HG03135 (cell line): Measurements from ENCODE around the gene ATP11B.

ENCODE experiments used
- ATAC-seq: cut with Tn5 transposase; IDR thresholded peaks from one replicate; pipeline ENCODE4 v1.9.1; 2021; ENCODE audit warnings: mild to moderate bottlenecking, moderate library complexity; ENCODE audit not compliant: unreplicated experiment

The ATP11B gene

DNA sequence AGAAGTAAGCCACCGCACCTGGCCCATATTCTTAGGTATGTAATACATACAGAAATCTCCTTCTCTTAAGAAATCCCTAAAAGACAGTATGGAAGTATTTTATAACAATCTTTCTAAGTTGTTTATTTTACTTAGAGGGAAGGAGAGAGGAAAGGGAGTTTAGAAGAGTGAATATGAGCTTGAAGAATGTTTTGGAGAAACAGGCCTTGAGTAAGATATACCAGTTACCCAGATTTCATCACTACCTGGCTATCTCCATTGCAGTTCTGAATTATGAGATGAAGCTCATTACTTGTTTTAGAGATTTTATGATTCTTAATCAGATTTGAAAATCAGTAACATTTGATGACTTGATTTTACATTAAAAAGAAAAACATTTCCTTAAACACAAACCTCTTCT, 115.2 kb downstream of the ATP11B start:
- ATAC-seq: no peak

- no peak for ATAC-seq
These were observed 116.2 kb downstream of the ATP11B start for GRCh38 chr3:182909318-182910040.

DNA sequence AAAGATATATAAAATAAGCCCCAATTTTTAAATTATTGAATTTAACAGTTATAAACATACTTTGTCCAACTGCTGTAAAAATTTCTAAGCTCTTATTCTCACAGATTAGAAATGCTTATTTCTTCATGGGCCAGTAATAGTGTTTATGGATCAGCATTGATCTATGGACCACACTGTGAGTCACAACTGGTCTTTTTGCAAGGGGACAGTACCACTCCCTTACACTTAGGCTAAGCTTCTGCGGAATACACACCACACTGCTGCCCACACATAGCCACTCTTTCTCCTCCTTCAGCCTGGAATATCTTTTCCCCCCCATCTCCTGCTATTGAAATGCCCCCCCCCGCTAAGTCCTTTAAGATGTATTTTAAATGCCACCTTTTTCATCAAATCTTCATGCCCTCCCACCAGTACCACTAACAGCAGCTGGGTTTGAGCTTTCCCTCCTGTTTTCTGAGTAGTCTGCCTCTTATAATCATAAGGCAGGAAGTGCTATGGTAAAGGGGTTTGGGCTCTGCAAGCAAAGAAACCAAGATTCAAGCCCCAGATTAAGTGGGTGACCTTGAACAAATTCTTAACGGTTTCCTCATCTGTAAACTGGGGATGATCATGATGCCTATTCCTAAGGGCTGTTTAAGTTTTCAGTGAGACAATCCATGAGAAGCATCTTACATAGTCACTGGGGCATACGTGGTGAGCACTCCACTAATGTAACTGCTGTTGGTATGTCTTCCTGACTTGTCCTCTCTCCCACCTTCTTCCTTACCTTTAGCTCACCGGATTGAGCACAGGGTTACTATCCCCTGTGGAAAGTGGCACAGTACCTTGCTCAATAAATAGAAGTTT, 117.9 kb downstream of the ATP11B start:
- no peak for ATAC-seq

- no peak for ATAC-seq
These were observed 118.4 kb downstream of the ATP11B start for GRCh38 chr3:182911782-182912111.

- no peak for ATAC-seq
These were observed 119.2 kb downstream of the ATP11B start for GRCh38 chr3:182912474-182912873.

DNA sequence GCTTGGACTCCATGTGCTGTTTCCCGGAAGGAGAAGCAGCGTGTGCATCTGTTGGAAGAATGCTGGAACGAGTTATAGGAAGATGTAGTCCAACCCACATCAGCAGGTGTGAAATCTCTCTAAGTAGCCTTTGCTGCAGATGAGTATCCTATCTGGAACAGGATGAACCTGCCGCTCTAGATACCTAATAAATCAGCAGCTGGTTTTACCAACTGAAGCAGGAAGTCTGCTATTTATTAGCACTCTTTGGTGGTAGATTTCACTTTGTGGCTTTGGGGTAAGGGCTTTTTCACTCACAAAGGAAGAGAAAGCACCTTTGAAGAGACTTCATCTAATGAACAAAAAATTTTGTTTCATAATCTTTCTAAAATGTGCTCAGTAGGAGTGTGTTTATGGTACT, 120.6 kb downstream of the ATP11B start:
- ATAC-seq: peak; percentile 86

DNA sequence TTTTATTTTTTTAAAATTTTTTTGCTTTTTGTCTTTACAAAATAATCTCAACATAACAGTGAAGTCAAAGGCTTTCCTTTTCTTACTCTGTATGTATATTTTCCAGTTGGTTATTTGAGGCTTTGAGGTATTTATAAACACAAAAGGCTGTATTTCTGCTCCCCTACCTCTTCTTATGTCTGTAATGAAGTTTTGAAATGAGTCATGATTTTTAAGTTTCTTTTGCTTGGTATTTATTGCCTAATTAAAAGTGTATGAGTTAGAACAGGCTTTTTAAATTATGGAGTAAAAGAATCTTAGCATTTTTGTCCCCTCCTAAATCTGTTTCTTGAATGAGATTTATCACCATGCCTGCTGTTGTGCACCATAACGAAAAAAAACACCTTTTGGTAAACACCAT, 121.0 kb downstream of the ATP11B start:
- peak; percentile 39 for ATAC-seq

DNA sequence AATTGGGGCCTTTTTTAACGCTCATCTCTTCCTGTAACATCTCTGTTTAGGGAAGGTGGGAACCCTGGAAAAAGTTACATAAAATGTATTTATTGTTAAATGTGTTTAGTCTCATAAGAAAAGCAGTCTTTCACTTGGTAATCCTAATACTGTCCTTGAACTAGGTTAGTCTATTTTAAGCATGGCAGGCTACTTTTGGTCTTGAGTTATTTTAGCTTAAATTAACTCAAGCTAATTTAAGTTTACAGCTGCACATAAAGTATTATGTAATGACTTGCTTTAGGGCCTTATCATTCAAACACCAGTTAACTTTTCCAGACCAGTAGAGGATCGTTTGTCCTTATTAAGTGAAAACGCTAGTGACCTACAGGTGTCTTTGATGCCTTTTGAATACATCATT, 123.8 kb downstream of the ATP11B start:
- no peak for ATAC-seq

DNA sequence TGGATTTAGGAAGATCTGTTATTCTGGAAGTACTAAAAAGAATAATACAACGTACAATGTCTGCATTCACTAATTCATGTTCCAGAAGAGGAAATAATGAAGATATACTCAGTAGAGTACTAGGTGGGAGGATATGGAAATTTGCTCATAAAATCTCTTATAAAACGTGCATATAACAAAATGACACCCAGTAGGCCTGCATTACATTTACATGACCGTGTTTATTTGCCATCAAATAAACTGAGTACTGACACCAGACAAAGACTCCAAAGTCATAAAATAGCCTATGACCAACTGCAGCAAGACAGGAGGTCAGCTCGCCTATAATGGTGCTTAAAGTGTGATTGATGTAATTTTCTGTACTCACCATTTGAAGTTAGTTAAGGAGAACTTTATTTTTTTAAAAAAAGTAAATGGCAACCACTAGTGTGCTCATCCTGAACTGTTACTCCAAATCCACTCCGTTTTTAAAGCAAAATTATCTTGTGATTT, 126.6 kb downstream of the ATP11B start:
- ATAC-seq: no peak

- ATAC-seq: no peak
These were observed 127.3 kb downstream of the ATP11B start for GRCh38 chr3:182920515-182921084.

GRCh38 chr3:182921665-182922355, 128.5 kb downstream of the ATP11B start:
- ATAC-seq: no peak

DNA sequence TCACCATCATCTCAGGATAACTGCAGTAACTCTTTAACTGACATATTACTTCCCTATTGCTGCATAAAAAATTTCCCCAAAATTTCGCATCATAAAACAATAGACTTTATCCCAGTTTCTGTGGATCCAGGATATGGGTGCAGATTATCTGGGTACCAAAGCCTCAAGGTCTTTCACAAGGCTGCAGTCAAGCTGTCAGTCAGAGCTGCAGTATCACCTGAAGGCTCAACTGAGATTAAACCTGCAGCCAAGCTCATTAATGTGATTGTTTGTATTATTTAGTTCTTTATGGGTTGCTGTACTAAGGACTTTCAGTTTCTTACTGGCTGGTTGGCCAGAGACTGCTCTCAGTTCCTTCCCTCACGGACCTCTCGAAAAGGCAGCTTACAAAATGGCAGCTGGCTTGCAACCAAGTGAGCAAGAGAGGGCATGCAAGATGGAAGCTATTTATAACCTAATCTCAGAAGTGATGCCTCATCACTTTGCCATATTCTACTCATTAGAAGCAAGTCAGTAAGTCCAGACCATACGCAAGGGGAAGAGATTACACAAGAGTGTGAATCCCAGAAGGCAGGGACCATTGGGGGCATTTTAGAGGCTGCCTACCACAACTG, 132.1 kb downstream of the ATP11B start:
- ATAC-seq: peak; percentile 94

- peak; percentile 12 for ATAC-seq
These were observed 132.6 kb downstream of the ATP11B start for GRCh38 chr3:182925944-182926337.

DNA sequence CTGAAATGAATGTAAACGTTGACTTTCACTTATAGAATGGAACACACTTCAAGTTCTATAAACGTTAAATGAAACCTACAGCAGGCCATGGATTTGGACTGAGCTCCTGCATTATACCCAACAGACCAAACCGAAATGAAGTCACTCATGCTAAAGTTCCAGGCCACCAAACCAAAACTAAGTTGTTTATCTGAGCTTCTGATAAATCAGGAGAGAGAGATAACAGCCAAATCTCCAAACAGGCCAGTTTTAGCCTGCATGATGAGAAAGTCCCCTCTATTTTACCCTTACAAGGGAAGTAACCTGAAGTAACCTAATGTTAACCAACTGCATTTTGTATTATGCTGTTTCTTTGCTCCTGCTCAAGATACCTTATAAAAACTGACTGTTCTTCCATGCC, 142.5 kb downstream of the ATP11B start:
- no peak for ATAC-seq

- ATAC-seq: no peak
These were observed 143.1 kb downstream of the ATP11B start for GRCh38 chr3:182936239-182936917.

GRCh38 chr3:182936918-182937285, 143.6 kb downstream of the ATP11B start:
- ATAC-seq: no peak

DNA sequence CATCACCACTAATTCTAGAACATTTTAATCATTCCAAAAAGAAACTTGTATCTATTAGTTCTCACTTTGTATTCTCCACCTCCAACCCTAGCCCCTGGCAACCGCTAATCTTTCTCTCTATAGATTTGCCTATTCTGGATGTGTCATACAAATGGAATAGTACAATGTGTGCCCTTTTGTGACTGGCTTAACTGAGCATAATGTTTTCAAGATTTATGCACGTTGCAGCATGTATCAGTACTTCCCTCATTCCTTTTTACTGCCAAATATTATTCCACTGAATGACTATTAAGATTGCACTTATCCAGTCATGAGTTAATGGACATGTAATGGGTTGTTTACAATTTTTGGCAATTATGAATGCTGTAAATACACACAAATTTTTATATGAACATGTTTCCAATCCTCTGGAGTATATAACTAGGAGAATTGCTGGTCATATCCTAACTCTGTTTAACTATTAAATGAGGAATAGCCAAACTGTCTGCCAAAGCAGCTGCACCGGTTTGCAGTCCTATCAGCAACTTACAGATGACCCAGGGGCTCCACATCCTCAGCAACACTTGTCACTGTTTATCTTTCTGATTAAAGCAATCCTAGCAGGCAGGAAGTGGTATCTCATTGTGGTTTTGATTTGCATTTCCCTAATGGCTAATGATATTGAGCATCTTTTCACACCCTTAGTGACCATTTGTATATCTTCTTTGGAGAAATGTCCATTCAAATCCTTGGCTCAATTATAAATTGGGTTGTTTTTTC, 144.2 kb downstream of the ATP11B start:
- ATAC-seq: peak; percentile 95

- ATAC-seq: no peak
These were observed 147.0 kb downstream of the ATP11B start for GRCh38 chr3:182940266-182940808.

- no peak for ATAC-seq
These were observed 148.4 kb downstream of the ATP11B start for GRCh38 chr3:182941719-182942118.
